Measurements from ENCODE around the gene SLC6A4.
"Not testable (repeated sequence)": the region's sequence is repeated elsewhere in the genome, so short reads cannot be mapped to it uniquely, and the experiment has no call there.

Gene SLC6A4

GRCh38 chr17:30172560-30172959 is 62.9 kb downstream of the SLC6A4 start:
- no peak for DNase-seq (ENCODE audit: low read depth in 2 of 2)

GRCh38 chr17:30170415-30170987 is 65.0 kb downstream of the SLC6A4 start:
- DNase-seq (ENCODE audit: low read depth in 2 of 2): no peak

GRCh38 chr17:30165960-30166359 is 69.5 kb downstream of the SLC6A4 start:
- DNase-seq (ENCODE audit: low read depth in 2 of 2): no peak

DNA sequence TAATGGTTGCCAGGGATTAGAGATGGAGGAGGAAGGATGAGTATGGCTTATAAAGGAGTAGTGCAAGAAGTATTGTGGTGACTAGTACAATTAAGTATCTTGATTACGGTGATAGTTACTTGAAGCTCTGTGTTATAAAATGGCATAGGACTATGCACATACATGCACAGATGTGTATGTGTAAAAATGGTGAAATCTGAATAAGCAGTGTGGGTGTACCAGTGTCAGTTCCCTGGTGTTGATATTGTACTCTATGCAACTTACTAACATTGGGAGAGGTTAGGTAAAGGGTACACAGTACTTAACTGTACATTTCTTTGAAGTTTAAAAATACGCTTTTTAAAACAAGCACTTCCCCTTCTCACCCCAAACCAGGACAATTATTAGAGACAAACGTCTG is 70.3 kb downstream of the SLC6A4 start:
- no peak for DNase-seq (ENCODE audit: low read depth in 2 of 2)

DNA sequence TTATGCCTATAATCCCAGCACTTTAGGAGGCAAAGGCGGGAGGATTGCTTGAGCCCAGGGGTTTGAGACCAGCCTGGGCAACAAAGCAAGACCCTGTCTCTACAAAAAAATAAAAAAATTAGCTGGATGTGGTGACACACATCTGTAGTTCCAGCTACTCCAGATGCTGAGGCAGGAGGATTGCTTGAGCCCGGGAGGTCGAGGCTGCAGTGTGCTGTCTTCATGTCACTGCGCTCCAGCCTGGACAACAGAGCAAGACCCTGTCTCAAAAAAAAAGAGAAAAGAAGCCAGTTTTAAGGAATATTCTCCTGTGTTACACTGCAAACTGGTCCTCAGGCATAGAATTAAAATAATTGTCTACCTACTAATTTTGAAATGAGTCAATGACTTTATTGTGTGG is 71.0 kb downstream of the SLC6A4 start:
- DNase-seq (ENCODE audit: low read depth in 2 of 2): no peak

DNA sequence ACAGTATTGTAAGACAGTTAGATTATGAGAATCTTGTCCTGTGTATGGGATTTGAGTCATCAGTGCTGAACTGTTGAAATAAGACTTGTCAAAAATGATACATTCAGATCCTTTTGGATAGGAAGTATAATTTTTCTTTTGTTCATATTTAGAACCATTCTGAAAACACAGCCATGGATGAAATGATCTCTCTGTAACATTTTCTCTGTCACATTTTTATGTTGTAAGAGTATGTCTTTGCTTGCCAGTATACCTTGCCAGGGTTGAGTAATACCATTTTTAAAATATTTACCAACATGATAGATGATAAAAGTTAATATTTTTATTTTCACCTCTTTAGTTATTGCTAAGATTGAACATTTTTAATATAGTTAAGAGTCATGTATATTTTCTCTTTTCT is 73.9 kb downstream of the SLC6A4 start:
- no peak for DNase-seq (ENCODE audit: low read depth in 2 of 2)

DNA sequence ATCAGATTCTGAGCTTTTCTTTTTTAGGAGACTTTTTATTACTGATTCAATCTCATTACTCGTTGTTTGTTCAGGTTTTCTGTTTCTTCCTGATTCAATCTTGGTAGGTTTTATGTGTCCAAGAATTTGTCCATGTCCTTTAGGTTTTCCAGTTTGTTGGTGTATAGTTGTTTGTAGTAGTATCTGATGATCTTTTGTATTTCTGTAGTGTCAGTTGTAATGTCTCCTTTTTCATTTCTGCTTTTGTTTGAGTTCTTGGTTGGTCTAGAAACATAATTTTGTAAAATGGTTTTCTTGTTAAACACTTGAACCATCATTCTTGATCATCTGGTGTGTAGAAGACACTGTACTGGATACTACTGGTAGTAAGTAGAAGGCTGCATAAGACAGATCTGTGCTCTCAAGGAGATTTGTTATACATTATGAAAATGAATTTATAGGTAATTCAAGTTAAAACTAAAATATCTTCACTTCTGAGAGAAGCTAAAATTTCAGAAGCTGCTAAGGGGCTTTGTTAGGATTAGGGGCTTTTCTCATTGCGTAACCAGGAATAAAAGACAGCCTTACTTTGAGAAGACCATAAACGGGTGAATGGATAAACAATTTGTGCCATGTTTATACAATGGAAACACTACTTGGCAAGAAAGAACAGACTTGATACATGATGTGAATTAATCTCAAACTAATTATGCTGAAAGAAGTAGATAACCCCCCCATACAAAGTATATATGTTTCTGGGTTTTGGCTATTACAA is 74.9 kb downstream of the SLC6A4 start:
- DNase-seq (ENCODE audit: low read depth in 2 of 2): no peak

GRCh38 chr17:30158896-30159625 is 76.4 kb downstream of the SLC6A4 start:
- DNase-seq (ENCODE audit: low read depth in 2 of 2): no peak

GRCh38 chr17:30155389-30155788 is 80.1 kb downstream of the SLC6A4 start:
- no peak for DNase-seq (ENCODE audit: low read depth in 2 of 2)

GRCh38 chr17:30153463-30153862 is 82.0 kb downstream of the SLC6A4 start:
- no peak for DNase-seq (ENCODE audit: low read depth in 2 of 2)

- no peak for DNase-seq (ENCODE audit: low read depth in 2 of 2)
These were observed 84.0 kb downstream of the SLC6A4 start for GRCh38 chr17:30151471-30151870.

DNA sequence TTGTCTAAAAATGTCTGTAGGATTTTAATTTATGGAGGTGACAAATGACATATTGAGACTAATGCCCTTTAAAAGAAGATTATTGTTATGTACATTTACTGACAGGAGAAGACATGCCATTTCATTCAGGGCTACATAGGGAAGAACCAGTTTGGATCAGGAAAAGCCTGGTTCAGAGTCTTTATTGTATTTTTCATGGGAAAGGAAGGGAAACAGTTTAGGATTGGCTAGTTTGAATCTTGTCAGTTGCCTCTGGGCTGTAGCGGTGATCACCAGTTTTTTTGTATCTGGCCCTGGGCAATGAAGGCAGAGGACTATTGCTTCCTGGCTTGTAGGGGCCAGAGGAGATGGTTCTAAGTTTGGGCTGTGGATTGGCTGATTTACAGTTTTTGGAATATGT is 87.1 kb downstream of the SLC6A4 start:
- DNase-seq (ENCODE audit: low read depth in 2 of 2): no peak

DNA sequence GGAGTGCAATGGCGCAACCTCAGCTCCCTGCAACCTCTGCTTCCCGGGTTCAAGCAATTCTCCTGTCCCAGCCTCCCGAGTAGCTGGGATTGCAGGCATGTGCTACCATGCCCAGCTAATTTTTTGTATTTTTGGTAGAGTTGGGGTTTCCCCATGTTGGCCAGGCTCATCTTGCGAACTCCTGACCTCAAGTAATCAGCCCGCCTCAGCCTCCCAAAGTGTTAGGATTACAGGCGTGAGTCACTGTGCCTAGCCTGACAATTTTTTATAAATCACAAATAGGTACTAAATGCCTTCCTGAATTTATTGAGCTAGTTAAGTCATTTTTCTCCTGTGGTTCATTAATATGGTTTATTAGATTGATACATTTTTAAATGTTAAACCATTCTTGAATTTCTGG is 87.6 kb downstream of the SLC6A4 start:
- not testable (repeated sequence) for DNase-seq (ENCODE audit: low read depth in 2 of 2)

Measured in stimulated activated CD4-positive, alpha-beta T cell treated with anti-CD3 and anti-CD28 coated beads, Interleukin-15, amount 100 ng/mL, for 48 hours (primary cell).